HepG2 (cell line): ENCODE measurements around the gene SOX12. TPM values are rescaled to one million over a fixed set of nuclear protein-coding genes. Genes with fewer than 3 reads are reported as not detected.

Experiments
- EED ChIP-seq: sonication (generic); formaldehyde crosslinking; IDR thresholded peaks from 2 replicates; pipeline ENCODE4 v1.5.0; 2020; ENCODE audit warnings: mild to moderate bottlenecking, missing genetic modification reagents
- MNT ChIP-seq: fragments of 450-650 bp; IDR thresholded peaks from 2 replicates; pipeline ENCODE4 v1.6.1; 2016
- RAD21 ChIP-seq: fragments of 450-650 bp; formaldehyde crosslinking; IDR thresholded peaks from 2 replicates; pipeline ENCODE4 v1.5.0; 2020; ENCODE audit warnings: mild to moderate bottlenecking
- SOX13 ChIP-seq, 3 experiments: fragments of 450-650 bp in 1 of 3; sonication (generic) in 1 of 3; formaldehyde crosslinking in 1 of 3; IDR thresholded peaks in 2 of 3; conservative IDR thresholded peaks in 1 of 3; 2 replicates each; pipeline versions ENCODE4 v1.5.0 to v1.6.1; 2016 to 2020; ENCODE audit warnings: antibody characterized with exemption in 1 of 3, mild to moderate bottlenecking in 1 of 3, missing compliant biosample characterization in 1 of 3, missing genetic modification reagents in 1 of 3, moderate library complexity in 1 of 3
- ZBTB1 ChIP-seq: sonication (generic); formaldehyde crosslinking; IDR thresholded peaks from 2 replicates; pipeline ENCODE4 v1.4.0; 2020; ENCODE audit warnings: missing genetic modification reagents, borderline replicate concordance
- ZEB1 ChIP-seq: IDR thresholded peaks from 2 replicates; pipeline ENCODE4 v1.6.1; 2012; ENCODE audit warnings: mild to moderate bottlenecking, low read depth, inconsistent platforms; ENCODE audit not compliant: insufficient replicate concordance
- ZNF20 ChIP-seq: sonication (generic); formaldehyde crosslinking; IDR thresholded peaks from 2 replicates; pipeline ENCODE4 v1.4.0; 2020; ENCODE audit warnings: mild to moderate bottlenecking, moderate library complexity, missing genetic modification reagents
- ZNF407 ChIP-seq: sonication (generic); formaldehyde crosslinking; IDR thresholded peaks from one replicate; pipeline ENCODE4 v1.5.1; 2020; ENCODE audit warnings: mild to moderate bottlenecking, missing genetic modification reagents; ENCODE audit errors: not compliant biosample characterization
- ZNF549 ChIP-seq: sonication (generic); formaldehyde crosslinking; IDR thresholded peaks from 2 replicates; pipeline ENCODE4 v1.5.0; 2020; ENCODE audit warnings: missing genetic modification reagents
- polyA plus RNA-seq, 8 experiments: library from polyadenylated mRNA; depleted of rRNA in 3 of 8; stranded (reverse) in 7 of 8; unstranded in 1 of 8; fragments of >200 nt; fragmentation: Illumina TruSeq in 4 of 8; extraction: Trizol in 4 of 8; gene quantifications; 2 replicates each; pipeline versions ENCODE4 v1.2.1 to v1.2.3, GENCODE V29; 2011 to 2016; ENCODE audit warnings: low read depth in 4 of 8, missing spikeins in 1 of 8, mixed read lengths in 1 of 8; ENCODE audit not compliant: insufficient read depth in 1 of 8
- total RNA-seq, 5 experiments: library from RNA; depleted of rRNA; stranded (reverse); fragments of >200 nt; fragmentation: Illumina TruSeq; extraction: Trizol; gene quantifications; 2 replicates each; pipeline ENCODE4 v1.2.3, GENCODE V29; 2016; ENCODE audit warnings: low read depth in 1 of 5

Gene SOX12
- total and polyA plus RNA-seq, 2 of the 13 experiments (the other 11 are each of a cell fraction or from before 2014, with no cell fraction given): 10.0 to 18.7 TPM

- peak; percentile 38 for TF ChIP-seq ZNF407 (CRISPR knock-in tag)
- TF ChIP-seq EED: 0 out of 2 replicates have a peak, but pooled peaks have one; percentile 52
- peak; percentile 39 for TF ChIP-seq RAD21 (CRISPR knock-in tag)
- TF ChIP-seq ZNF20 (CRISPR knock-in tag): no peak
- TF ChIP-seq ZNF549: no peak
- TF ChIP-seq MNT: no peak
- TF ChIP-seq ZEB1: no peak
- no peak for TF ChIP-seq SOX13 (IDR thresholded peaks at IDR 0.05)
- no peak; a peak in 1 of 4 replicates for TF ChIP-seq SOX13 (CRISPR knock-in tag; conservative IDR thresholded peaks at IDR 0.05 in 1 of 2, IDR thresholded peaks at IDR 0.05 in 1 of 2)
- 0 out of 2 replicates have a peak, but pooled peaks have one; percentile 17 for TF ChIP-seq ZBTB1
These were observed 1.4 kb downstream of the SOX12 start (continued) for GRCh38 chr20:326645-327185.
